Retinal pigment epithelial cell (primary cell): ENCODE data around the gene CACTIN.

Experiments used
- DNase-seq: peaks from one replicate; pipeline ENCODE4 v3.0.0-alpha.2; 2010; ENCODE audit warnings: low read depth
- H3K4me3 ChIP-seq: 2 replicates; pipeline ENCODE4 v1.5.1; 2011; ENCODE audit warnings: mild to moderate bottlenecking, low read length, control low read depth, moderate library complexity
- CTCF ChIP-seq: conservative IDR thresholded peaks from 2 replicates; pipeline ENCODE4 v1.5.1; 2011; ENCODE audit warnings: low read depth, low read length, control low read depth, inconsistent platforms

Gene CACTIN

DNA sequence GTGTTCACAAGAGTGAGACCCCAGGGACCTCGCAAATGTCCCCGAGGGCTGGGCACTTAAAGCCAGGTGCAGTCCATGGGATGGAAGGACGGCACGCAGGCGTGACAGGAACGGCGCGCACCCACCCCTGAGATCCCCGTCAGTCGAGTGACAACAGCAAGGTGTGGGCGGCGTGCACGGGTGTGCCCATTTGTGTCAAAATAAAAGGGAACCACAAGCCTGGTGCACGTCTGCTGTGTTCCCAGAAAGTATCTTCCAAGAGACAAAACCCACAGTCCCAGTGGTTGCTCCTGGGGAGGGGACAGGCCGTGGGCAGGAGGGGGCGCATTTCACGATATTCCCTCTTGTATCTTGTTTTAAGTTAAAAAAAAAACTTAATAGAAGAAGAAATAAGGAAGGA, 15.7 kb upstream of the CACTIN start:
- TF ChIP-seq CTCF = no peak
- H3K4me3 ChIP-seq = no peak overlapping the region
- no peak for DNase-seq

GRCh38 chr19:3641515-3642269, 15.1 kb upstream of the CACTIN start:
- H3K4me3 ChIP-seq = no peak overlapping the region
- TF ChIP-seq CTCF = no peak
- DNase-seq = no peak

DNA sequence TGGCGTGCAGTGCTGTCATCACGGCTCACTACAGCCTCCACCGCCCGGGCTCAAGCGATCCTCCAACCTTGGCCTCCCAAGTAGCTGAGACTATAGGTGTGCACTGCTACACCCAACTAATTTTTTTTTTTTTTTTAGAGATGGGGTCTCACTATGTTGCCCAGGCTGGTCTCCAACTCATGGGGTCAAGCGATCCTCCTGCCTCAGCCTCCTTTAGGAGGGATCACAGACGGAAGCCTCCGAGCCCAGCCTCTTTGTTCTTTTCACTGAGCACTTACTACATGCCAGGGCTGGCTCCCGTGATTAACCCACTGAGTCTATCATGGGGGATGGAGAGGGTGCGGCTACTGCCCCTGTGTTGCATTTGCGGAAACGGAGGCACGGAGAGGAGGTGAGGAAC, 12.9 kb upstream of the CACTIN start:
- TF ChIP-seq CTCF = no peak
- no peak overlapping the region for H3K4me3 ChIP-seq
- no peak for DNase-seq

- TF ChIP-seq CTCF = no peak
- no peak overlapping the region for H3K4me3 ChIP-seq
- DNase-seq = no peak
Observed at GRCh38 chr19:3638208-3639193, 11.9 kb upstream of the CACTIN start.

DNA sequence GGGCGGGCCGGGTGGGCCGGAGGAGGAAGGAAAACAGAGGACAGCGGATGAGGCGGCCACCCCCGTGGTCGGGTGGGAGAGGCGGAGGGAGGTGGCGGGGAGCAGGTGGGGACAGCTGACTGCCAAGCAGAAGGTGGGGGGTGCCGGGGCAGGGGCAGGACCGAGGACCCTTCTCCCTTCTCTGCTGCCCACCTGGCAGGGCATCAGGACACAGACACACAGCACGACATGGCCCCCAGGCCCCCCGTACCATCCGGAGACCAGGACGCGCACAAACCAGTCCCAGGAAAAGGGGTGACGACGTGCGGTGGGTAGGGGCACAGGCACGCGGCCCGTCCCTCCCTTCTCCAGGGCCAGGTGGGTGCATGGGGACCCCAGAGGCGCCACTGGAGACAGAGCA, 11.0 kb upstream of the CACTIN start:
- H3K4me3 ChIP-seq = no peak overlapping the region
- DNase-seq = no peak
- no peak for TF ChIP-seq CTCF

GRCh38 chr19:3636962-3637361, 10.4 kb upstream of the CACTIN start:
- DNase-seq = no peak
- no peak overlapping the region for H3K4me3 ChIP-seq
- no peak for TF ChIP-seq CTCF
